Measurements from ENCODE around the gene ATG7.
"Not testable (repeated sequence)": the region's sequence is repeated elsewhere in the genome, so short reads cannot be mapped to it uniquely, and the experiment has no call there.

ATG7 gene

GRCh38 chr3:11255537-11255936, 16.7 kb upstream of the ATG7 start:
- FAIRE-seq, result not testable (repeated sequence)

GRCh38 chr3:11258958-11259357, 13.2 kb upstream of the ATG7 start:
- FAIRE-seq, result no peak

- no peak for FAIRE-seq
Measured at GRCh38 chr3:11260460-11260859, 11.7 kb upstream of the ATG7 start.

- no peak for FAIRE-seq
Measured at GRCh38 chr3:11269007-11269406, 3.2 kb upstream of the ATG7 start.

GRCh38 chr3:11272906-11273574, 843 bp downstream of the ATG7 start:
- FAIRE-seq, result no peak

DNA sequence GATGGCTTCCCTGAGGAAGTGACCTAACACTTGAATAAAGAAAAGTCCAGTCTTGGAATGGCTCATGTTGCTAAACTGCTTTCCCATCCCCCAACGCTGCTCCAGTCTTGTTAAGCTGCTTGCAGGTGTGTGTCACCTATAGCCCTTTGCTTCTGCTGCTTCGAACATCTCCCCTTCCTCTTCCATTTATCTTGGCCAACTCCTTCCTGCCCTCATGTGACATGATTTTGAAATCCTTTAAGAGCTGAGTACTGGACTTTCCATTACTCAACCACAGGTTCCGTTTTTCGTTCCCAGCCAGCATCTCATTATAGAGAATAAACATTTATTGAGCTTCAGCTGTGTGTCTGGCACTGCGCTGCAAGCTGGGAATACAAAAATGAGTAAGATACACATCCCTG, 1.7 kb downstream of the ATG7 start:
- FAIRE-seq, result no peak

GRCh38 chr3:11274566-11275142, 2.5 kb downstream of the ATG7 start:
- FAIRE-seq, result no peak

DNA sequence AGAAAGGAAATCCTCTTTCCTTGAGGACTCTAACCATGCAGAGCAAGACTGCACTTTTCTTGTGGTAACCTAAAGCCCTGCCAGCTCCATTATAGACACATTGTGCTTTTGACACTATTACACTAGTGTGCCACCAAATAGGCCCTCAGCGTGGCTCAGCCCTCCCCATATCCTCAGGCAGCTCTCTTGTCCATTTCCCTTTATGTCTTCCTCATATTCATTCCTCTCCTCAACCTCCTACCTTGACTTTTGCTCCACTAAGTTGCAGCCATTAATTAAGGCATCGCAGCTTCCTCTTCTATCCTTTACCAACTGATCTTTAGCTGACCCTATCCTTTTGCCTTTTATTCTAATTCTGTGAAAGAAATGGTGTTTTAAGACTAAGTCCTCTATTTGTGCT, 3.7 kb downstream of the ATG7 start:
- FAIRE-seq, result no peak

GRCh38 chr3:11276901-11277300, 4.7 kb downstream of the ATG7 start:
- no peak for FAIRE-seq

DNA sequence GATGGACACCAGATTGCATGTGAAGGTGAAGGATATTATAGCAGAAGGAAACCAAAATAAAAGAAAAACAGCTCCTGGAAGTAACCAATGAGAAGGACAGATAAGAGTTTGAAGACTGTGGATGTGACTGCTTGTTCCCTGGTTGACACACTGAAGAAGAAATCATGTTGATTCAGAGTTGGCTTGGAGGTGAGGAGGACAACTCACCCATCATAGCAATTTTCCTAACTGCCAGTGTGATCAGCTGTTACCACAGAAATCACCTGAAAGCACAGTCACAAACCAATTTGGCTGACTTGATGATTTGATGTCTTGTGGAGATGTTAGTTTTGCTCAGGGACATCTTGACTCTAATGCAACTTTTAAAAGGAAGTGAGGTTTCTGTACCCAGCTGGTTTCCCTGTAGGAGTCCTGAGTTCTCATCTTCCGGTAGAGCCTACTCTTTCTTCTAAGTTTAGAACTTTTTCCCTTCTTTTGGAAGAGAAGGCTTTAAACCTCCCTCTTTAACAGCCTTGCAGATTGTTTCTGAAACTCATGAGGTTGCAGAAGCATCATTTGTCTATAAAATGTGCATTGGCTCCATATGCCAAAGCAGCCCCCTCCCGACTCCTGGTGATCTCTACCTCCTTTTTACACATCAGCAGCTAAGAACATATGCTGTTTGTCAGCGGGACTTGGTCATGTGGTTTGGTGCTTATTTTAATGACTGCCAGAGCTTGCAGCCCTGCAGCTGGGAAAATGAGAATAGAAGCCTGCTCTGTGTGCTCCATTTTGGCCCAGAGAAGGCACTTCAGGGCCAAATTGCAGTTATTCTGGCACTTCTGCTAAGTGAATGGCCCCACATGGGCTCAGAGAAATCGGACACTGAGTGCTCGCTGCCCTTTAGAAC, 10.3 kb downstream of the ATG7 start:
- FAIRE-seq, result no peak

- FAIRE-seq, result no peak
Measured at GRCh38 chr3:11283139-11283475, 10.9 kb downstream of the ATG7 start.

DNA sequence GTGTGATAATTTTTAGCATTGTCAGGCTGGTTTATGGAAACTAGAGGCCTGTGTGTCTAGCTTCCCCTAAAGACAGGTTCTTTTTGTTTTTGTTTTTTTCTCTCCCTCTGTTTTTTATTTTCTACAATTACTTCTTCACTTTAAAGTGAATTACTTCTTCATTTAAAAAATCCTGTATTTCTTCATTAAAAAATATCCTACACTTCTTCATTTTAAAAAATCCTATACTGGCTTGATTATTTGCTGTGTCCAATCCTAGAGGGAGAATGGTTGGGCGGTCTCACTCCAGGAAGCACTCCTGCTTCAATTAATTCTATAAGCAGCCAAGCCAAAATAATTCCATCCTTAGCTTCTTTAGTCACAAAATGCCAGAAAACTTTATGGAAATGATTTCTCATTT, 11.8 kb downstream of the ATG7 start:
- no peak for FAIRE-seq

GRCh38 chr3:11285471-11285870, 13.3 kb downstream of the ATG7 start:
- FAIRE-seq, result no peak

- no peak for FAIRE-seq
Measured at GRCh38 chr3:11287404-11287803, 15.2 kb downstream of the ATG7 start.

- no peak for FAIRE-seq
Measured at GRCh38 chr3:11288021-11288491, 15.9 kb downstream of the ATG7 start.

- FAIRE-seq, result no peak
Measured at GRCh38 chr3:11288786-11289637, 16.8 kb downstream of the ATG7 start.

GRCh38 chr3:11289864-11290263, 17.7 kb downstream of the ATG7 start:
- FAIRE-seq, result no peak

DNA sequence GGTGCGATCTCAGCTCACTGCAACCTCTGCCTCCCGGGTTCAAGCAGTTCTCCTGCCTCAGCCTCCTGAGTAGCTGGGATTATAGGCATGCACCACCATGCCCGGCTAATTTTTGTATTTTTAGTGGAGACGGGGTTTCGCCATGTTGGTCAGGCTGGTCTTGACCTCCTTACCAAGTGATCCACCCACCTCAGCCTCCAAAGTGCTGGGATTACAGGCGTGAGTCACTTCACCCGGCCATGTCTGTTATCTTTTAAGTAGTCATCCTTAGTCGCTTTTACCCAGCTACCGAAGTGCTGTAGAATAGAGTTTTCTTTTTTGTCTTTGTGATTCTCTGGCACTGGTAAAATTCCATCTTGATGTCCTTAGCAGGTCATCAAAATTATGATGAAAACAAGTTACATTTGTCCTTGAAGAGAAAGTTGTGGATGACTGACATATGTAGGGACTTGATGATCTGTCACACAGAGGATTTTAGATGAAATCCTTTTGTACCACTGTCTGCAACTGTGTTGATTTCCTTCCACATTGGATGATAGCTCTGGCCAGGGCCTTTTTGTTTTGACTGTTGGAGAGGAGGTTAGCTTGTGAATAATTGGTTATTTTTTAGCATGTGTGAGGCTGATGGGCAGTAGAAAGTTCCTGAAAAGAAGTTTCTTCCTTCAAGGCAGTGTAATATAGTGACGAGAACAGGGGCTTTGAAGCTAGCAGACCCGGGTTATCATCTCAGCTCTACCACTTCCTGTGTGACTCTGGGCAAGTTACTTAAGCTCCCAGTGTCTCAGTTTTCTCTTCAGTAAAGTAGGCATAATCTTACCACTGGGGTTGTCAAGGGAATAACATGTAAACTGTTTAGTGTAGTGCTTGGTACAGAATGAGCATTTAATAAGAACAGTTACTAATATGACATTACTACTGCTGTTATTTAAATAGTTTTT, 18.8 kb downstream of the ATG7 start:
- FAIRE-seq, result no peak

GRCh38 chr3:11291808-11292207, 19.6 kb downstream of the ATG7 start:
- no peak for FAIRE-seq

GRCh38 chr3:11297126-11297525, 24.9 kb downstream of the ATG7 start:
- no peak for FAIRE-seq

DNA sequence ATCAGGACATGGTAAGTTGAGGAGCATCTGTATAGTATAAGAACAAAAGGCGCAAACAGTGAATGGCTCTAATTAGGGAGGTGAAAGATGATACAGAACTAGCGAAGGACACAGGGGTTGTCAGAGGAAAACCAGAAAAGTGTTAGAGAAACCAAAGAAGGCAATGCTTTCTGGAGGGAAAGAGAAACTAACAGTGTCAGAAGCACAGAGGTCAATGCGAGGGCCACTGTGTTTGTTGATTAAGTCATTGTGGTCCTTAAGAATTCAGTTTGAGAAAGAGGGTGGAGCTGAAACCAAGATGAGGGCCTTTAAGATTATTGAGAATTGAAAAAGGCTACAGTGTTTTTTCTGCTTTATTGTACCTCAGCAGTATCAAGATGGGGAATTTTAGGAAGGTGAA, 28.8 kb downstream of the ATG7 start:
- no peak for FAIRE-seq

GRCh38 chr3:11302444-11302843, 30.2 kb downstream of the ATG7 start:
- no peak for FAIRE-seq
